ENCODE measurements around the gene DSCAM.

Gene DSCAM

GRCh38 chr21:40770435-40771055 lies 76.4 kb downstream of the DSCAM start:
- DNase-seq (ENCODE audit: low spot score): no peak

- DNase-seq (ENCODE audit: low spot score): no peak
Observed at GRCh38 chr21:40769231-40769630, 77.7 kb downstream of the DSCAM start.

- DNase-seq (ENCODE audit: low spot score): no peak
Observed at GRCh38 chr21:40768056-40768455, 78.9 kb downstream of the DSCAM start.

DNA sequence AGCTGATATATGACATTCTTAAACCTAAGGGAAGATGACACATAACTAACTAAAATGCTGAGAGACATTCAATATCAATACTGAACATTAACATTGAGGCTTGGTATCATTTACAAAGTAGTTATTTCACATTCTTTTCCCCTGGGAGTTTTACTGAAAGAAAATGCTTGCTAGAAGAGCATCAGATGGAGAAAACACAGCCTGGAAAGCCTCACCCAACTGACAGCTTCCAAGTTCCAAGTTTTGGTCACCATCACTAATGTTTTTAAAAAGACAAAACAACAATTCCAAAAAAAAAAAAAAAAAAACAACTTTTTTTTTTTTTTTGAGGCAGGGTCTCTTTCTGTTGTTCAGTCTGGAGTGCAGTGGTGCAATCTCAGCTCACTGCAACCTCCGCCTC lies 80.6 kb downstream of the DSCAM start:
- no peak for DNase-seq (ENCODE audit: low spot score)

DNA sequence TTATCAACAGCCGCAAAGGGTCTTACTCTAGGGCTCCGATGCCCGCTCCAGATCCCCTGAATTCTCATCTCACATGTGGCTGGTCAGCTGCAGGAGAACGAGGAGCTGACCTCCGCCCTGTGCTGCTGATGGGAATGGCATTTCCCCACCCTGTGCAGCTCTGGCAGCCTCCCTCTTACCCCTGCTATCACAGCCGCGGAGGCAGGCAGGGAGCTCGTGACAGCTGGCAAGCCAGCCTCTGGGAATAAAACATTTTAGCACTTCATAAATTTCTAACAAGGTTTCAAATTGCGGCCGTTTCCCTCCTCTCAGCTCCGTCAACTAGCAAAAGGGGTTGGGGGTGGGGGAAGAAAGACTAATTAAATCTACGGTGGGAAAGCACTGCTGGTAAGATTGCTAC lies 81.1 kb downstream of the DSCAM start:
- no peak for DNase-seq (ENCODE audit: low spot score)

DNA sequence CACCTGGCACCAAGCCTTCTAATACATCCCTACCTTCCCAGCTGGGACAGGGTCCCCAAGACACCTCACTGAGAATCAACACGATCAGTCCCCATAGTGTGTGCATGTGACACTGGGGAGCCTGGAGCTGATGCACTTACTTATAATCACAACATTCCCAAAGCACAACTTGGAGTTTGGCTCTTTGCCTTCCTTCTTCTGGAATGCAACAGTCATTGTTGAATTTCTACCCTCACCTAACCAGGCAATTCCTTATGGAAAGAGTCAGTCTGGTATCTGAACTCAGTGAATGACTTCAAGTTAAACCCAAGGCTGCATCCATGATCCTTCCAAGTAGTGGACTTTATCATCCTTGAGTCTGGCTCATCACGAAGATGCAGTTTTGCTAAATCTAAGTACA lies 86.1 kb downstream of the DSCAM start:
- DNase-seq (ENCODE audit: low spot score): no peak

- DNase-seq (ENCODE audit: low spot score): no peak
Observed at GRCh38 chr21:40759061-40759460, 87.9 kb downstream of the DSCAM start.

DNA sequence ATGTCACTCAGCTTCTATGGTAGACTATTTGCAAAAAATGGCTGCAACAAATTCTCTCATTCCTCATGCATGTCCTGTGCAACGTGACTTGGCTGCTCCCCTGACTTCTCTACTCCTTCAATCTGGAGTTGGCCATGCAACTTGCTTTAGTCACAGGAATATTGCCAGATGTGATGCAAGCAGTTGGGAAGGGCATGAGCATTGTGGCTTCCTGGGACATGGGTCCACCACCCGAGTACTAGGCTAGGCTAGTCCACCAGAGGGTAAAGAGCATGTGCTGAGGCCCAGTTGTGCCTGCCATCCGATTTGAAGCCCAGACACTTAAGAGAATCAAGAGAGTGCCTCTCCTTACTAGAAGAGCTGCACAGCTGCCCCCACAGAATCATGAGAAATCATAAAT lies 89.6 kb downstream of the DSCAM start:
- DNase-seq (ENCODE audit: low spot score): no peak

DNA sequence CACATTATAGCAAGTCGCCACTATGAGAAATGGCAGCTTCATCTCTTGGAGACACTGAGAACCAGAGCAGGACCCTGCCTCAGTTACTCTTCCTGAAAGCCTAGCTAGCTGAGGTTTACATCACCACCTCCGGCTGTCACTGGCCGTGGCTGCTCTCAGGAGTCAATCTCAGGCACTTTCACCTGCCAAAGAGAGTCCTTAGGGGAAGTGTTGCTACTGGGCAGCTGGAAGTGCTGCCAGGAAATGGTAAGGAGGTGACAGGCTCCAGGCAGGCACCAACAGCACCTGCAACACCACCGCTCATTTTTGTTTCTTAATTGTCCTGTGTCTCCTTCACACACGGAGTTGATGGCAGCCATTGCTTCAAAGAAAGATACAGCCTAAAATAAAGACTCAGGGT lies 92.5 kb downstream of the DSCAM start:
- DNase-seq (ENCODE audit: low spot score): no peak

DNA sequence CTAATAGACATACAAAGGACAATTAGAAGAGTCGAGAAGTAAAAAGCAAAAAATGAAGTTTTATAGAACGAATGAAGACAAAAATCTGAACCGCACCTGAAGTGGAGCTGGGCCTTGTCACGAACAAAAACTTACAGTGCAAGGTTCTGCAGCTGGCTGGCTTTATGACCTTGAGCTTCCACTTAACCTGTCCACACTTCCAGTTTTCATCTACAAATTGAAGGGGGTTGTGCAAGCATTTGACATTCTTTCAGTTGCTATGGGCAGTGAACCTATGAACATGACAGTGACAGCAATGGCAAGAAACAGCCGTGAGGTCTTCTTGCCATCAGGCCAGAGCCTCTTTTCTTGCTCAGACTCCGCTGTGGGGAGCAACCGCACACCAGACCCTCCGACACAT lies 93.2 kb downstream of the DSCAM start:
- no peak for DNase-seq (ENCODE audit: low spot score)

GRCh38 chr21:40752125-40752524 lies 94.8 kb downstream of the DSCAM start:
- DNase-seq (ENCODE audit: low spot score): no peak

DNA sequence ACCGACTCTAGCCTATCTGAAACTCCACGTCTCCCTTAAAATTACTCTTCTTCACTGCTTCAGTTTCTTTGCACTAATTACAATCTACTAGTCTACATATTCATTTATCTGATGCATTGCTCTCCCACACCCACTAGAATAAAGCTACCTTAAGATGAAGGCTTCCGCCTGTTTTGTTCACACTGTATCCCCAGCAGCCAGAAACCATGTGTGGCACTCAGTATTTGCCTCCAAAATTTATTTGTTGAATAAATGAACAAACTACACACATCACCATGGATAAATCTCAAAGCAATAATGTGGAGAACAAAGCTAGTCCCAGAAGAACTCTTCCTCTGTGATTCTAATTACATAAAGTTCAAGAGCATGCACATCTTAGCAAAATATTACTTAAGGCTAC lies 95.7 kb downstream of the DSCAM start:
- DNase-seq (ENCODE audit: low spot score): no peak

GRCh38 chr21:40736145-40736544 lies 110.8 kb downstream of the DSCAM start:
- no peak for DNase-seq (ENCODE audit: low spot score)

- DNase-seq (ENCODE audit: low spot score): no peak
Observed at GRCh38 chr21:40733024-40733397, 113.9 kb downstream of the DSCAM start.

- no peak for DNase-seq (ENCODE audit: low spot score)
Observed at GRCh38 chr21:40732253-40733023, 114.5 kb downstream of the DSCAM start.

- no peak for DNase-seq (ENCODE audit: low spot score)
Observed at GRCh38 chr21:40731206-40731605, 115.8 kb downstream of the DSCAM start.

DNA sequence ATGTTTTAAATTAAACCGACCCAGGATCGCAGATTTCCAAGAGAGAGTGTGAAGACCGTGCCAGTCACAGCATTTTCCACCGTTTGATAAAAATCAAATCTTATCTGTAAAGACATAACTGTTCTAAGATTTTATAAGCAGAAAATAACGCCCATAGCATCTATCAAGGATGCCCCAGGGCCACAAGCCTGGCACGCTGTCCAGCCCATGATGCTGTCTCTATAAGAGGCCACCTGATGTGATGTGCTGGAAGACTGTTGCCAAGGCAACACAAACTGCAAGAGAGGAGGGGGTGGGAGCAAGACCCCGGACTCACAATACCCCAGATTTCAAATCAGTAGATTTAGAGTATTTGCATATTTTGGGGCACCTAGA lies 116.5 kb downstream of the DSCAM start:
- DNase-seq (ENCODE audit: low spot score): no peak

DNA sequence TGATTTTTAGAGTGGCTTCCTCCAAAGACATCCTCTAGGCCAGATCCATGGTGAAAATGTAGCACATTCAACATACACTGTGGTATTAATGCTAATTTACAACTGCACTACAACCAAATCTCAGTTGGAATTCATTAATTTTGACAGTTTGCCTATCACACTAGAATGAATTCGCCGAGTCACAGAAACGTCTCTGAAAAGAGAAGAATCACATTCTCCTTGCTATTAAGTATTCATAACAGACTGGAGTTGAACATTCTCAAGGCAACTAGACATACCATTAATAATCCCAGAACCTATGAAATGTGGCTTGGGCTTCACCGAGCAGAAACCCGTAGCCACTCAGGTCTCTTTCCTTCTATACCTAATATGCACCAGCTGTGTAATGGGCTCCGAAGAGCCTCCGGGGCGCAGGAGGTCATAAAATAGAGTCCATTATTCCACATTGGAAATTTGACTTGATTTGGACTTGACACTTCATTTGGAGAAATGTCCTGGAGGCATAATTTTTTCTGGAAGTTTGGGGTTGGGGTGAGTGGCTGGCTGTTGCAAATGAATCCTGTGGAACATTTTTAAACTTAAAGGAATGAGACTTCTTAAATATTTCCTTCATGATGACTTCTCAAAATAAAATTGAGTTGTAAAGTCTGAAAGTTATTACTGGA lies 117.1 kb downstream of the DSCAM start:
- DNase-seq (ENCODE audit: low spot score): no peak

- no peak for DNase-seq (ENCODE audit: low spot score)
Observed at GRCh38 chr21:40723966-40724365, 123.0 kb downstream of the DSCAM start.

DNA sequence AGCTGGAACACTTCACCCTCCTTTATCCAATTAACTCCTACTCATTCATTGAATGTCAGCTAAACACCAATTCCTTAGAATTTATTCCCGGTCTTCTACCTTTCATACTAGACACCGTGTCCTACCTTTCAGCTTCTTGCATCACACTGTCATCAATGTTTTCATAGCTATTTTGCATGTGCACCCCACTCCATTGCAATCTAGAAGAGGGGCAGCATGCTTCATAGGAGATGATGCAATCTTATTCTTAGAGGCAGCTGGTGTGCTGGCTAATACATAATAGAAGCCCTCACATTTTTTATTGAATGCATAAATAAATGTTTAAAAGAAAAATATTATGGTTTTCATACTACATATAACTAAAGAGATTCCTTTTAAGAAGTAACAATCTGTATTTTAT lies 123.6 kb downstream of the DSCAM start:
- no peak for DNase-seq (ENCODE audit: low spot score)

DNA sequence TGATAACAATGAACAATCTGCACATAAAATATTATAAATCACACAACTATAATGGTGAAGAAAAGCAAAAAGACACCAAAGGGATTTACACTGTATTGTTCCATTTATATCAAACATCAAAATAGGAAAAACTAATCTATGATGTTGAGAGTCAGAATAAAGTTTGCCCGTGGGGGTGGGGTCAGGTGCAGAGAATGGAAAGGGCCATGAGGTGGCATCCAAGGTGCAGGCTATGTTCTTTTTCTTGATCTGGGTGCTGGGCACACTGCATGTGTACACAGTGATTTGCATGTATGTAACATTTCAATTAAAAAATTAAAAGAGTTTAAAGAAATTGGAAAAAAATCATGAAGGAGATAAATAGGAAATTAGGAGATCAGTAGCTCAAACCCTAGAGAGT lies 127.3 kb downstream of the DSCAM start:
- DNase-seq (ENCODE audit: low spot score): no peak

DNA sequence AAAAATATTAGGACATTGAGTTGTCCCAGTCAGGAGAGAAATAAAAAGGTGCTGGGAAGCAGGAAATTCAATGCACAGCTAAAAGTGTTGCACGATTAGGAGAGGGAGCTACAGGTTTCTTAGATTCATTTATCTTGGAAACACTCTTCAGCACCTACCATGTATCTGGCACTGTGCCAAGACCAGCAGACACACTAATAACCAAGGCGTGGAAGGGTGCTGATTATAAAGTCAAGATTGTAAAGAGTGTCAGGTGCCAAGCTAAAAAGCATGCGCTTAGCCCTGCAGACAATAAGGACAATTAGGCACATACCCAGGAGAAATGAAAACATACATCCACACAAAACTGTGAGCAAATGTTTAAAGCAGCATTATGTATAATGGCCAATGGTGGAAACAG lies 129.9 kb downstream of the DSCAM start:
- no peak for DNase-seq (ENCODE audit: low spot score)

- DNase-seq (ENCODE audit: low spot score): no peak
Observed at GRCh38 chr21:40714536-40714935, 132.4 kb downstream of the DSCAM start.

All from hepatic stellate cell (primary cell).